Stimulated activated CD8-positive, alpha-beta memory T cell treated with anti-CD3 and anti-CD28 coated beads, Interleukin-7, amount 100 ng/mL, for 24 hours (primary cell): ENCODE data around the gene TPD52L1.
"Not testable (repeated sequence)": the region's sequence is repeated elsewhere in the genome, so short reads cannot be mapped to it uniquely, and the experiment has no call there.

ENCODE experiments used
- DNase-seq: peaks from one replicate; pipeline ENCODE4 v3.0.0-alpha.2; 2020; ENCODE audit warnings: low read depth

TPD52L1 gene

DNA sequence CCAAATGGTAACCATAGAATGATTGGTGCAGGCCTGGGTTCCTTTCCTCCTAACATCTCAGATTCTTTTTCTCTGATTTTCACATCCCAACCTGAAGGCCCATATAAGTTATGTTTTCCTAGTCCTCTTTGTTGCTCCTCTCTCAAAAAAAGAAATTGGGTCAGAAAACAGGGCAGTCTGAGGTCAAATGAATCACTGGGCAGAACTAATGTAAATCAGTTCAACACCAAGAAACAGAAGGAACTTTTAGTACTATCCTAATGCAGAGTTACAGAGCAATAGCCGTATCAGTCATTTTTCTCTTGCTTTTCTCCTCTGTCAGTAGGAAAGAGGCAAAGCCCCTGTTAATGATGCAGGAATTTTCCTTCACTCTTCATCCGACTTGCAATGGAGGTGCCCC lies 11.0 kb upstream of the TPD52L1 start:
- DNase-seq = no peak

DNA sequence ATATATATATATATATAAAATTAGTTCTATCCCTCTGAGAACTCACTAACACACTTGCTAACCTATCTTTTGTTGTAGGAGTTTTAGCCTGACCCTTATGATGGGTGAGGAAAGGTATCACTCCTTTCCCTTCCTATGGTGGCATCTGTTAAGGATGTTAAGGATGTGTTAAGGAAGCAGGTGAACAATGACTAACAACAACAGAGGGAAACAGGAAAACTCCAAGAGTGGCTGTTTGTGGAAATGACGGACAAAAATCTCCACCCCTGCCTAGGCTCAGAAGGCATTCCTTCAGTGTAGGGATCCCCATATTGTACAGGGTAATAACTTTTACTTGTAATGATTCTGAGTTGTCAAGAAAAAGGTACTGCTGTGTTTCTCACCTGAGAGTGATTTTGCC lies 8.8 kb upstream of the TPD52L1 start:
- no peak for DNase-seq

DNA sequence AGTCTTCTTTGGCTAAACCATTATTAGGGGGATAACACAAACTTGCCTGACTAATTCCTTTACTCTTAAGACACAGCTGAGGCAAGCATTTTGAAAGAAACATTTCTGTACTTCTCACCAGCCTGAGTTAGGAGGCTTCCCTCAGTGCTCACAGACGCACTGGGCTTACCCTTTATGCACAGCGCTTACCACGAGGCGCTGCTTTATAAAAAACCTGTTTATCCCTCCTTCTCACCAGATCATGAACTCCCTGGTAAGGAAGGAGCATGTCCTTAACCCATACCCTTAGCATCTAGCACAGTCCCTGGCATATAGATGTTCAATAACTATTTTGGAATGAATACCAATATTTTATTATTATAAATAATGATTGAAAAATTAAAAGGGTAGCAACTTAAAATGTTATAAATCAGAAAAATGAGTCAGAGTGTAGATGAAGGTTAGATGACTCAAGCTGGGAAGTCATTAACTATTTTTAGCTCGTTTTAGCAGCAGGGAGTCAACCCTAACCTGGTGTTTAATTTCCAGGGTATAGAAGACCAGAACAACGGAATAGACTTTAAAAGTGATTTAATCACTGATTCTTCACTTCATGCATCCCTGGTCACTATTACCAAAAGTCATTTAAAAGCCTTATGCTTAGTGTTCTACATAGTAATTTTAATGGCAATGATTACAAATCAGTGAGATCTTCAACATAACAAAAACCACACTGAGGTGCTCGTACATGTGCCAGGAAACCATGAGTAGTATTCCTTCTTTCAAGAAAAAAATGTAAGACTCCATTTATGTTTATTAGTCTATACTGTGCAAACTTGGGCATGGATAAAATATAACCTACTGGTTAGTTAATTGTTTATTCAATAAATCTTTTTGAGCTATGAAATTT lies 4.1 kb upstream of the TPD52L1 start:
- DNase-seq = no peak

DNA sequence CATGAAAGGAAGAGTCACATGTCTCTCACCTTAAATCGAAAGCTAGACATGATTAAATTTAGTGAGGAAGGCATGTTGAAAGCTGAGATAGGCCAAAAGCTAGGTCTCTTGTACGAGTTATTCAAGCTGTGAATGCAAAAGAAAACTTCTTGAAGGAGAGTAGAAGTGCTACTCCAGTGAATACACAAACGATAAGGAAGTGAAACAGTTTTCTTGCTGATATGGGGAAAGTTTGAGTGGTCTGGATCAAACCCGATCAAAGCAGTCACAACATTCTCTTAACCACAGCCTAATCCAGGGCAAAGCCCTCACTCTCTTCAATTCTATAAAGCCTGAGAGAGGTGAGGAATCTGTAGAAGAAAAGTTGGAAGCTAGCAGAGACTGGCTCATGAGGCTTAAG lies 1.9 kb upstream of the TPD52L1 start:
- DNase-seq = no peak

DNA sequence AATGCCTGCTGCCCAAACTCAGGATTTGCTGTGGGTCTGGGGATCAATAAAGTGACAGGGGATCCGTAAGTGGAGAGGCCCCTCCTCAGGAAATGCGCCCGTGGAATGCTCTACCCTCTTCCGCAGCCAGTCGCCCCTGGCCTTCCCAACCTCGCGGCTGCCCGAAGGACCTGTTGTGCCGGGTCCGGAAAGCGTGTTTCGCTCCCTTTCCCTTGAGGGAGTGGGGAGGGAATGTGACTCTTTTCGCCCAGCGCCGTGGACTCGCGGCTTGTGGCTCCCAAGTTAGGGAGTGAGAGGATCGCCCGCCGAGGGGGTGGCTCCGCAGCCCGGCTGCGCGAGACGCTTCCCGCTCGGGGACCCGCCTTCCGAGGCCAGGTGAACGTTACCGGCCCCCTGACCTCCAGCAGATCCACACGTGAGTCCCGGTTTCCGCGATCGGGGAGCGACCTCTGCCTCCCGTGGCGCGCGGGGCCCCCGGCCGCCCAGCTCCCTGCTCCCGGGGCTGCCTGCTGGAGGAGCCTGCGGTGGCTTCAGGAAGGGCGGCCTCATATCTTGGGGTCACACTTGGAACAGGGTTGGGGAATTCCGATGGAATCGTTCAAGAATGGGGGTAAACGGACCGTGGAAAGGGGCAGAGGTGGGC lies 666 bp downstream of the TPD52L1 start:
- no peak for DNase-seq

DNA sequence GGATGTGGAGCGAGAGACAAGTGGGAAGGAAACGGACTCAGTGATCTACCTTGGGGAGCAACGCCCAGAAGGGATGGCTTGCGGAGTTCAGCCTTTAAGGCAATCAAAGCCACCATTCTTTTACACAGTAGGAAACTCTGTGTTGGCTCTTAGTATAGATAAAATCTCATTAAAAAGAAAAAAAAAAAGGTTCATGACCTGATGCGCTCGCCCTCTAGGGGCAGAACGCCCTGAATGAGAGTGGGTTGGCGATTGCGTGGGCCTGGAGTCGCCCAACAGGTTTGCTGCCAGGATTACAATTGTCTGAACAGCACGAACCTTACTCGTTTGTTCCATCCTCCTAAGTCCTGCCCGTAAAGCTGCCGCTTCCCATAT lies 1.2 kb downstream of the TPD52L1 start:
- DNase-seq = no peak

DNA sequence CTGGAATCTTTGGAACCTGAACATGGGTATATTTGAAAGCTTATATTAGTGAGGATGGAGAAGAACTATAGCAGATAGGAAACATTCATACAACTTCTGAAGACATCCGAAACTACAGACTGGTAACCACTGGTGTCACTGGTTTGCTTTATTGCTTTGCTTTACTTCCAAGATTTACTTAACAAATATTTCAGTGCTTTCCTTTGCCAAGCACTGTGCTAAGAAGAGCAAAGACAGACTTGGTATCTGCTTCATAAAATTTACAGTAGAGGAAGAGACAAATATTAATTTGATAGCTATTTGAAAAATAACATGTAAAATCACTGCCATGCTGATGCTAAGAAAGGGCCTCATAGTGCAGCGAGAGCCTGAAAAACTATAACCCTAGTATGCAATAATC lies 1.8 kb downstream of the TPD52L1 start:
- DNase-seq = no peak

DNA sequence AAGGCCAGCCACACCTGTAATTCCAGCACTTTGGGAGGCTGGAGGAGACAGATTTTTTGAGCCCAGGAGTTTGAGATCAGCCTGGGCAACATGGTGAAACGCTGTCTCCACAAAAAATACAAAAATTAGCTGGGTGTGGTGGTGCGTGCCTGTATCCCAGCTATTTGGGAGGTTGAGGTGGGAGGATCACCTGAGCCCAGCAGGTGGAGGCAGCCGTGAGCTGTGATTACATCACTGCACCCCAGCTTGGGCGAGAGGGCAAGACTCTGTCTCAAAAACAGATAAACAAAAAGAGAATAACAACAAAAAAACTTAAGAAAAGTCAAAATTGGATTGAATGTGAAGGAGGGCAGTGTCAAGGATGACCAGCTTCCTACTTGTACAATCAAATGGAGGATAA lies 2.9 kb downstream of the TPD52L1 start:
- no peak for DNase-seq

DNA sequence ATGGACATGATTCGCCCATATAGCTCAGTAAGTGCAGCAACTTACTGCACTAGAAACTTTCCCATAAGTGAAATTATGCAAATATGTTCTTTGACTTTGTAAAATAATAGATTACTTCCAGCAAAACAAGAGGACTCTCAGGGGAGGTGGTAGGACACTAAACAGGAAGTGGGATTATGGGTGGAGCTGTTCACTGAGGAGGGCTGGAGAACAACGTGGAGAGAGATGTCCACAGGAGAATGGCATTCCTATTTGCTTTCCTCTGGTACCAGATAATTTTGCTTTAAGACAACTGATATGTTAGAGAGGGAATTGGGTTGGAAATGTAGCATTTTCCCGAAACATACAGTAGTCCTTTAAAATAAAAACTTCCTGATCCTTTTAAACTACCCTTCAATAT lies 3.7 kb downstream of the TPD52L1 start:
- no peak for DNase-seq

DNA sequence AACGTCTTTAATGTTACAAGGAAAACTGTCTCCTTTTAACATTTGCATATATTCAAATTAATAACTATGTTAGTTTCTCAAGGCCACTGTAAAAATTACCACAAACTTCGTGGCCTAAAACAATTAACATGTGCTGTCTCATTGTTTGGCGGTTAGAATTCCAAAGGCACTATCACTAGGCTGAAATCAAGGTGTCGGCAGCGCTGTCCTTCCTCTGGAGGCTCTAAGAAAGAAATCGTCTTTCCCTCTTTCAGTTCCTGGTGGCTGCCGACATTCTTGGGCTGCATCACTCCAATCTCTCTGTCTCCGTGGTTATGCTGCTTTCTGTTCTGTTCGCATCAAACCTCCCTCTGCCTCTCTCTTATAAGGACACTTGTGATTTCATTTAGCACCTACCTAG lies 4.2 kb downstream of the TPD52L1 start:
- no peak for DNase-seq

DNA sequence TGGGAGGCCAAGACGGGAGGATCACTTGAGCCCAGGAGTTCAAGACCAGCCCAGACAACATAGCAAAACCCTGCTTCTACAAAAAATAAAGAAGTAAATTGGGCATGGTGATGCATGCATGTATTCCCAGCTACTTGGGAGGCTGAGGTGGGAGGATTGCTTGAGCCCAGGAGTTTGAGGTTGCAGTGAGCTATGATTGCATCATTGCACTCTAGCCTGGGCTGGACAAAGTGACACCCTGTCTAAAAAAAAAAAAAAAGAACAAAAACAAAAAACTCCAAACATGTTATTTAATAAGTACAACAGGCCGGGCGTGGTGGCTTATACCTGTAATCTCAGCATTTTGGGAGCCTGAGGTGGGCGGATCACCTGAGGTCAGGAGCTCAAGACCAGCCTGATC lies 9.8 kb downstream of the TPD52L1 start:
- not testable (repeated sequence) for DNase-seq

DNA sequence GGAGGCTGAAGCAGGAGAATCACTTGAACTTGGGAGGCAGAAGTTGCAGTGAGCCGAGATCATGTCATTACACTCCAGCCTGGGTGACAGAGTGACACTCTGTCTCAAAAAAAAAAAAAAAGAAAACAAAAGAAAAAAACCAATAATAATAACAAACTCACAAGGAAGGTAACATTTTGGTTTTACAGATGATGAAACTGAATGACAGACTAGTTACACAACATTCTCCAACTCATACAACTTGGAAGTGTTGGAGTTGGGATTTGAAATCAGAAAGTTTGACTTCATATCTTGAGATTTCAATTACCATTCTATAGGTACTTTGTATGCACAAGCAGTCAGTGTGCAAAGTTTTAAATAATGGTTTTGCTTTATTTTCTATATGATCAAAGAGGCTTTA lies 10.2 kb downstream of the TPD52L1 start:
- DNase-seq = no peak

DNA sequence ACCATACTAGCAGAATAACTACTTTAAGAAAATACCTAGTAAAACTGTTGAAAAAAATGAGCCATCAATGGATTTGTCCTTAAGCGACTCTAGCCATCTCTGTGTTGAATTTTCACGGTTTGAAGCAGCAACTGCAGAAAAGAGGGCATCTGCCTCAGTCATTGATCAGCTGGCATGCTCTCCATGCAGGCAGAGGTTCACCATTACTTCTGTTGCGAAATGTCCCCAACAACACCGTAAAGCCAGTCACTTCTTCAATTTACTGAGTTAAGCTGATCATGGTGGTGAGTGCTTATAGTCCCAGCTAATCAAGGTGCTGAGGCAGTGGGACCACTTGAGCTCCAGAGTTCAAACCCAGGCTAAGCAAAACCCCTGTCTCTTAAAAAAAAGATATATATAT lies 11.1 kb downstream of the TPD52L1 start:
- DNase-seq = no peak

DNA sequence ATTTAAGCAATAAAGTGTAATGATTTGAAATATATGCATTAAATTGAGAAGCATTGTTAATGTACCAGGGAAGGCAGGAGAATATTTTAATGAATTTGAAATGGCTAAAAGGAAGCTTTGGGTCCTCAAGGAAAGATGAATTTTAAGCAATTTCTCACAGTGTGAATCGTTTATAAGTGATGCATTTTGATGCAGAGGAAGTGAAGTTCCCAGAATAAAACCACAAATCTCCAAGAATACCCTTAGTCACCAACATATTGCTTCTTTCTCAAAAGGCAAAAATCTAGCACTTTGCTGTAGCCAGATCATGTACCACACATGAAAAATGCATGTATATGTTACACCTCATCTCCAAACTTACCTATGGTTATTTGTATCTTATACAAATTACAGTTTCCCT lies 11.7 kb downstream of the TPD52L1 start:
- no peak for DNase-seq

DNA sequence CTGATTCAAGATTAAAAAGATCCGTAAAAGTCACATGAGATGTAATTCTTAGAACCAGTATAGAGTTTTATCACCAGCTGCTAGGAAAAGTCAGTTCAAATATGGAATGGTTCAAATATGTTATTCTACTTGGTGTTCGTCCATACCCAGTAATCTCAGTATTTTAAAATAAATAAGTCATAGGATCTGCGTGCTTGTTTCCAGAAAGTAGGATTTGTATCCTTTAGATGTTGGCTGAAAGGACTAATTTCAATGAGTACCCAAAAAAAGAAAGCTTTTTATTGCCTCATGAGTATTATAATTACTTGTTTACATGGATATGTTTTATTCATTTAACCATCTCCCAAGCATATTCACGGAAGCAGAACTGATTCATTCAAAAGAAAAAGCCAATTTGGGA lies 12.2 kb downstream of the TPD52L1 start:
- DNase-seq = no peak

DNA sequence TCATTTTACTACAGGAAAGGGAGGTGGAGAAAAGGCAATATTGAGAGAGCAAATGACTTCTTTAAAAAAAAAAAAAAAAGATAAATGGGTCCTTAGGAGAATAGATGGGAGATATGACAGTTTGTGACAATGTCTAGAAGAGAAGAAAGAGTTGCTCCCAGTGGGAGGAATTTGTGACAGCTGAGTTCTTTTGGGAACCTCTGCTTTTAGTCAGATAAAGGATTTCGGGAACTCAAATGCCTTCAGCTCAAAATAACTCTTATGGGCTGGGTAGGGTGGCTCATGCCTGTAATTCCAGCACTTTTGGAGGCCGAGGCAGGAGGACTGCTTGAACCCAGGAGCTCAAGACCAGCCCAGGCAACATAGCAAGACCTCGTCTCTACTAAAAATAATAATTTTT lies 13.1 kb downstream of the TPD52L1 start:
- DNase-seq = no peak

DNA sequence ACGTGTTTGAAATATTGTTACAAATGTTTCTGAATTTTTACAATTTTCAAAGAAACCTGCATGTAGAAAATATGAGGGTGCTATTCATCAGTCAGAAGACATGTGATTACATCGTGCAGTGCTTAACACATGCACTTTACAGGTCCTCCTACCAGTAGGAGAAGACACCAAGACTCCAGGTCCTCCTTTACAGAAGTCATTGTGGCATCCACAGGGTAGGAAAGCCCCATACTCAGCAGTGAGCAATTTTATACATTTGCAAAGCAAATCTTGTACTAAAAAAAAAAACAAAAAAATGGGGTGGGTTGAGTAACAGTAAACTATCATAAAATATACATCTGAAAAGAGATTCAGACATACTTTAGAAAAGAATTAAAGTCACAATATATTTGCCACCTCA lies 14.0 kb downstream of the TPD52L1 start:
- no peak for DNase-seq

DNA sequence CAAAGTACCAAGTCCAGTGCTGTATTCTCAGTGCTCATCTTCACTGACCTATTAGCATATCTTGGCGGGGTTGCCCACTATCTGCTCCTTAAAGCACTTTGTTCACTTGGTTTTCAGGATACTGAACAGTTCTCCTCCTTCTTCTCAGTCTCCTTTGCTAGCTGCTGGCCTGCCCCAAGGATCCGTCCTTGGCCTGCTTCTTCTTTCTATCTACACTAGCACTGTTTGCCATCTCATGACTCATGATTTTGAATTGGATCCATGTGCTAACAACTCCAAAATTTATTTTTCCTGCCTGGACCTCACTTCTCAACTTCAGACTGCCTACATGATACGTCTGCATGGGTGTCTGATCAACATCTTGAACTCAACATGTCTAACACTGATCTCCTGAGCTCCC lies 15.5 kb downstream of the TPD52L1 start:
- no peak for DNase-seq

DNA sequence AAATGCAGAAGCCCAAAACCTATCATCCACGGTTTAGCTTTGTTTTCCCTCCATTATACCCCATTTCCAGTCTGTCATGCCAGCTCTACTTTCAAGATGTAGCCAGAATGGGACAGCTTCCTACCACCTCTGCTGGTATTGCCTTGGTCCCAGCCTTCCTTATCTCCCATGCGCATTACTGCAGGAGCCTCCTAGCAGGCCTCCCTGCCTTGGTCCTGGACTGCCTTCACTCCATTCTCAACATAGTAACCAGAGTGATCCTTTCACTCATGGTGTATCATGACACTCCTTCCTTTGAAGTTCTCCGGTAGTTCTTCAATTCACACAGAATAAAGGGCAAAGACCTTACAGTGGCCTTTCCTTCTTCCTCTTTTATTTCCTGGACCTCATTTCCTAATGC lies 15.9 kb downstream of the TPD52L1 start:
- no peak for DNase-seq

DNA sequence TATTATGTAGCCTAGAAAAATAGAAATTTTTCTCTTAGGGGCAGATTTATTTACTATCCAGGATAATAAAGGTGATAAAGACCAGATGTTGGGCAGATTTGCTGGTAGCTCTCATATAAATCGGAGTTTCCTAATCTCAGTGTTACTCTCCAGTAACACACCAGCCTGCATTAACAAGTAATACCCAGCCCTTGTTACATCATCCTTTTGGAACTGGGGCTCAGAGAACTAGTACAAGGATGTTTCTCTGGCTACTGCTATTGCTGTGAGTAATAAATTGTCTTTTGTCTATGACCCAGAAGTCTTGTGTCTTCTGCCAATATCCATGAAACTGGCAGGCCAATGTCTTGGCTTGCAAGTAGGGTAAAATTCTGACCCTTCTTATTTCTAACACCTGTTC lies 16.8 kb downstream of the TPD52L1 start:
- DNase-seq = no peak

DNA sequence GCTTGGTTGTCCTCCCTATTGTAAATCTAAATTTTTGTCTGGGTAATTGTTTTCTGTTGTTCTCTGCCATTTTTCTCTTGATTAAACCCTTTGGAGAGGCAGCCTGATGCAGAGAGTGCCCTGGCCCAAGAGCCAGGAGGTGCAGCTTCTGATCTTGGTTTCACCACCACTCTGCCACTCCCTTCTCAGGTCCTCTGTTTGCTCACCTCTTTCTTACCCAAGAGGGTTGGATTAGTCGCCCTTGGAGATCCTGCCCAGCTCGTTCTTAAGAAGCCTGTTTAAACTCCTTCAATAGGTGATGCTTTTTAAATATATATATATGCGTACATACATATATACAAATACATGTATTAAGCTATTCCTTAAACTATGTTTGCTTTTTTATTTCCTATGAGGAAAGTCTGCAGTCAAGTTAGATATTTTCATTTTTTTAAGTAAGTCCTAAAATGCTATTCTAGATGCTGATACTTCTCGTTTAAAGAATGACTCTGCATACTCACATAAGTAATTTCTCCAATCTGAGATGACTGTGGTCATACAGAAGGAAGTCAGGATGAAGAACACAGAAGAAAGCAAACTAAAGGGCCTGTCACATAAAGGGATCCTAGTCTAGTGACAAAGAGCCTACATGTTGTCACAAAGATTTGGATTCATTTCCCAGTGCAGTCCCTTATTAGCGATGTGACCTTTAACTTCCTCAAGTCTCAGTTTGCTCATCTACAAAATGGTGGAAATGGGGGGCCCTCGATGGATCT lies 19.9 kb downstream of the TPD52L1 start:
- DNase-seq = no peak

DNA sequence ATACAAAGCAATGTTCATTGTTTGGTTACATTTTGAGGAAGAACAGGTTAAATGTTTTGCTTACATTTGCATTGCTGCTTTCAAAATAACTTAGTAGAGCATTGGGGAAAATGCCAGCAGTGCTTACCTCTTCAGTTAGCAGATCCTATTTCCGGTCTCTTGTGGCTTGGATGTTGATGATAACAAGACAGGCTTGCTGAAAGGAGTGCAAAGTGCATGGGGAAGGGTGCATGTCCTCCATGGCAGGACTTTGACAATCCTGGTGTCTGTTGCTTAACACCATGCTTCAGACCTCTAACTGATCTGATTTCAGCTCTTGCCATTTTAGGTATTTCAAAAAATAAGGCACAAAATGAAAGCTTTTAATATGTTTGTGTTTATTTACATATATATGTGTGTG lies 21.1 kb downstream of the TPD52L1 start:
- no peak for DNase-seq

DNA sequence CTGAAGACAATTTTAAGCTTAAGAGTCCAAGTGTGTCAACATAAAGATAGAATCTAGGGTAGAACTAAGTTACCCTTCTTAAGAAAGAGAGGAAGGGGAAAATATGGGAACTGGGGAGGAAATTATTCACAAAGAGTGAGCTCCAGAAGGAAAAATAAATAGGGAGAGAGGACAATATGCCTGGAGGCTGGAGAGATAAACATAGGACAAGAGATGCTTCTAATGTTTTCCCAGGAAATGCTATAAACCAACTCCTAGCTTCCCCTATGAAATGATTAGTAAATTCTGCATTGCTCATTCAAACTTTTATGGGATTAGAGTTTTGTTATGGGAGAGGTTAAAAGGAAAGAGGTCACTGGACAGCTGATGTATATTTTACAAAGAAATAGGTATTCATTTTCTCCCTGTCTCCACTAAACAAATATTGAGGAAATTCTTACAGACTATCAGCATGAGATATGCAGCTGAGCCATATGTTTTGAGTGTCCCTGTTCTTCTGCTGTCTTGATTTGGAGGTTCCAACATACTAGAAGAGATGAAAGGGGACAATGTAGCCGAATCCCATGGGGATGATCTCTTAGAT lies 22.0 kb downstream of the TPD52L1 start:
- DNase-seq = no peak
